Uterus (tissue), 2 donors: ENCODE results near the gene TMEM204.
A peak's percentile ranks its signal among the peaks of the same experiment; 100 is the strongest.

Experiments used
- POLR2A ChIP-seq, 2 donors: fragments of 450-650 bp; IDR thresholded peaks; one replicate each; pipeline ENCODE4 v1.6.1; 2016; ENCODE audit warnings: antibody characterized with exemption in 2 of 2, mild to moderate bottlenecking in 1 of 2, moderate library complexity in 1 of 2
- TF ChIP-seq, protein P1 (sequence below), 4 experiments: fragments of 200-600 bp in 2 of 4; fragments of 450-650 bp in 2 of 4; sonication (generic) in 2 of 4; IDR thresholded peaks; one replicate each; pipeline ENCODE4 v1.5.1; 2016 to 2019; ENCODE audit warnings: antibody characterized with exemption in 4 of 4, mild to moderate bottlenecking in 2 of 4, moderate library complexity in 1 of 4

DNA sequence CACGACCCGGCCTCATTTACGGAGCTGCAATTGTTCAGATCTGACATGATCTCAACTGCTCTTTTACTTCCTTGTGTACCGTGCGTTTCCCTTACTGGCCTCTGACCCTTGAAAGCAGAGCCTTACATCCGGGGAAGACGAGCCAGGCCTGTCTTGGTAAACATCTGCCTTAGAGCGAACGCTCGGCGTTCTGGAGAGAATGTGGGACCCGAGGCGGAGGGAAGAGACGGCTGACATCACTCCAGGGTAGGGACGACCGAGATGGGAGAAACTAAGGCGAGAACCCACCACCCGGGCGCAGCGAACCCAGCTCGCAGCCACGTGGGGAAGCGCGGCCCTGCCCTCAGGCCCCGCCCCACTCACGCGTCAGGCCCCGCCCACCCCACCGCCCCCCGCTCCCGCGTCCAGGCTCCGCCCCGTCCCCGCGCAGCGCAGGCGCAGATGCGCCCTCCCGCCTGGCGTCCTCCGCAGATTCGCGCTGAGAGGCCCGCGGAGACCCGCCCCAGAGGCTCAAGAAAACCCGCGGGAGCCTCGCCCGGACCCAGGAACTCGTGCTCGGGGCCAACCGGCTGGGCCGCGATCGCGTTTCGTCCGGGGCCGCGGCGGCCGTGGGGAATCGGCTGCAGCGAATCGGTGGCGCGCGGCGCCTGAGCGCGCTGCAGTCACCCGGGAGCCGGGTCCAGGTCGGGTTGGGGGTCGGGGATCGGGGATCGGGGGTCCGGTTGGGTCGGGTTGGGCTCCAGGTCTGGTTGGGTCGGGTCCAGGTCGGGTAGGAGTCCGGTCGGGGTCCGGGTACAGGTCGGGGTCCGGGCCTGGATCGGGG lies 40.3 kb upstream of the TMEM204 start, which contains the start of gene TELO2:
- TF ChIP-seq POLR2A (IDR thresholded peaks at IDR 0.05) = peak in 1 of 2 donors; percentile 49
- TF ChIP-seq, protein P1, sequence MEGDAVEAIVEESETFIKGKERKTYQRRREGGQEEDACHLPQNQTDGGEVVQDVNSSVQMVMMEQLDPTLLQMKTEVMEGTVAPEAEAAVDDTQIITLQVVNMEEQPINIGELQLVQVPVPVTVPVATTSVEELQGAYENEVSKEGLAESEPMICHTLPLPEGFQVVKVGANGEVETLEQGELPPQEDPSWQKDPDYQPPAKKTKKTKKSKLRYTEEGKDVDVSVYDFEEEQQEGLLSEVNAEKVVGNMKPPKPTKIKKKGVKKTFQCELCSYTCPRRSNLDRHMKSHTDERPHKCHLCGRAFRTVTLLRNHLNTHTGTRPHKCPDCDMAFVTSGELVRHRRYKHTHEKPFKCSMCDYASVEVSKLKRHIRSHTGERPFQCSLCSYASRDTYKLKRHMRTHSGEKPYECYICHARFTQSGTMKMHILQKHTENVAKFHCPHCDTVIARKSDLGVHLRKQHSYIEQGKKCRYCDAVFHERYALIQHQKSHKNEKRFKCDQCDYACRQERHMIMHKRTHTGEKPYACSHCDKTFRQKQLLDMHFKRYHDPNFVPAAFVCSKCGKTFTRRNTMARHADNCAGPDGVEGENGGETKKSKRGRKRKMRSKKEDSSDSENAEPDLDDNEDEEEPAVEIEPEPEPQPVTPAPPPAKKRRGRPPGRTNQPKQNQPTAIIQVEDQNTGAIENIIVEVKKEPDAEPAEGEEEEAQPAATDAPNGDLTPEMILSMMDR (IDR thresholded peaks at IDR 0.05) = peak in 1 of 4 experiments; percentile 14
